Activated CD4-positive, alpha-beta T cell treated with anti-CD3 and anti-CD28 coated beads, Interleukin-2, amount 10 ng/mL, durations not matched to agents 24 days and 14 days (primary cell): ENCODE results near the gene PNN. TPM values are rescaled to one million over a fixed set of nuclear protein-coding genes. Genes with fewer than 3 reads are reported as not detected.
"Not testable (repeated sequence)": the region's sequence is repeated elsewhere in the genome, so short reads cannot be mapped to it uniquely, and the experiment has no call there.

Experiments used
- DNase-seq: peaks from one replicate; pipeline ENCODE4 v3.0.0; 2022
- H3K27ac Mint-ChIP-seq: one replicate; pipeline ENCODE4 v1.8.0; 2022; ENCODE audit warnings: mild to moderate bottlenecking, mixed read lengths
- H3K27me3 Mint-ChIP-seq: one replicate; pipeline ENCODE4 v1.8.0; 2022; ENCODE audit warnings: mixed read lengths
- H3K36me3 Mint-ChIP-seq: one replicate; pipeline ENCODE4 v1.8.0; 2022; ENCODE audit warnings: low read depth, mild to moderate bottlenecking, mixed read lengths
- H3K4me1 Mint-ChIP-seq: one replicate; pipeline ENCODE4 v1.8.0; 2021; ENCODE audit warnings: mixed read lengths
- H3K4me3 Mint-ChIP-seq: one replicate; pipeline ENCODE4 v1.8.0; 2022; ENCODE audit warnings: mild to moderate bottlenecking, moderate library complexity, mixed read lengths
- H3K9me3 Mint-ChIP-seq: one replicate; pipeline ENCODE4 v1.8.0; 2021; ENCODE audit warnings: mixed read lengths
- intact Hi-C: fragments of 100-400 bp; cut with micrococcal nuclease; formaldehyde crosslinking; loops from one replicate; pipeline ENCODE4 v1.15.1; 2023
- total RNA-seq: library from RNA; stranded (reverse); gene quantifications from 2 replicates; pipeline ENCODE4 v1.2.3, GENCODE V29; 2022

The PNN gene
- total RNA-seq, 1 donor from 2014 or later = 128 TPM

DNA sequence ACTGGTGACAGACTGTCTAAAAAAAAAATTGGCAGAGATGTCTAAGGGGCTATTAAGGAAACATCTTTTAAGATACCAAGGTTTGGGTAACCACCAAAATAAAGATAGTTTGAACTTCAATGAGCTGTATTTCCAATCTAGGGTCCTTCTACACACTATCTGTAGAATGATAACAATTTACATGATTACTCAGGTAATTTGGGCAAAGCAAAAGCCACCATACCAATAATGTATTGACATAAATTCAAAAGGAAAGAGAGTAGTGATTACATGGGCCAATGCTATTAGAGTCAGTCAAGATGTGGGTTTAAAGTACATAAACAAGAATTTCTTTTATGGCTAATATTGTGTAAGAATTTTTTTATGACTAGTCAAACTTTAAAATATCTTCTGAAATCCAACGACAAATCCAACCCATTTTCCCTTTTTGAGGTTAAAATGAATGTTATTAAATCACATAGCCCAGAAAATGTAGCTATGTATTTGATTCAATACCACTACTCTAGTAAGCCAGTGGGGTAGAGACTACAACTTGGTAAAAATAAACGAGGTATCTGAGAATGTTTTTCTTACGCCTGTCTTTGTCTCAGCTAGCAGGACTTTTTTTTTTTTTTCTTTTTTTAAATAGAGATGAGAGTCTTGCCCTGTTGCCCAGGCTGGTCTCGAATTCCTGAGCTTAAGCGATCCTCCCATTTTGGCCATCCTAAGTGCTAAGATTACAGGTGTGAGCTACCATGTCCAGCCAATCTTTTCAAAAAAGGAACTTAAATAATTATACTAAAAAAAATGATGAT, 10.4 kb downstream of the PNN start:
- H3K36me3 Mint-ChIP-seq = peaks cover 37% of the 10 kb centered on the region
- no peaks in the 10 kb centered on the region for H3K27me3 Mint-ChIP-seq
- H3K27ac Mint-ChIP-seq = no peak overlapping the region
- intact Hi-C loops = no loop called here
- H3K4me3 Mint-ChIP-seq = no peak overlapping the region
- no peak for DNase-seq
- H3K4me1 Mint-ChIP-seq = peaks cover 14% of the 10 kb centered on the region
- no peaks in the 10 kb centered on the region for H3K9me3 Mint-ChIP-seq

DNA sequence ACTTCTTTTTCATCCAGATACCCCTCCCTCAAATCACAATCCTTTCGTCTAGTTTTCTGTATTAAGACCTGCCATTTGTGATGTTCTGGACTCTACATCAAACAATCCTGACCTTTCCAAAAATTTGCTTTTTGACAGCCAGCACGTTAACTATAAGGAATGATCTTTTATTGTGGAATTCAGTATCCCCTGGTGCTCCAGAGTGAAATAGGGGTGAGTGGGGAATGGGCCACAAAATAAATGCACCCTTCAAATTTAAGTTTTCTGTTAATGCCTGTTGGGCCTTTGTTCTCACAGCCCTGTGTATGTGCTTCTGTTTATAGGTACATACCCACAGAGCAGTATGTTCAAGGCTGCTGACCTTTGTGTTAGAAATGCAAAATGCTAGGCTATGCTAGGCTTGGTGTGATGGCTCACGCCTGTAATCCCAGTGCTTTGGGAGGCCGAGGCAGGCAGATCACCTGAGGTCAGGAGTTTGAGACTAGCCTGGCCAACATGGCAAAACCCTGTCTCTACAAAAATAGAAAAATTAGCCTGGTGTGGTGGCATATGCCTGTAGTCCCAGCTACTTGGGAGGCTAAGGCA, 12.0 kb downstream of the PNN start:
- H3K36me3 Mint-ChIP-seq = peaks cover 39% of the 10 kb centered on the region
- H3K9me3 Mint-ChIP-seq = no peaks in the 10 kb centered on the region

GRCh38 chr14:39203659-39204606, 28.9 kb downstream of the PNN start:
- peaks cover 31% of the 10 kb centered on the region for H3K4me1 Mint-ChIP-seq
- H3K27ac Mint-ChIP-seq = peak overlapping the region; percentile 5
- H3K36me3 Mint-ChIP-seq = peaks cover 7% of the 10 kb centered on the region
- DNase-seq = no peak
- no peaks in the 10 kb centered on the region for H3K27me3 Mint-ChIP-seq
- H3K4me3 Mint-ChIP-seq = no peak overlapping the region
- intact Hi-C loops = no loop called here
- H3K9me3 Mint-ChIP-seq = peaks cover 8% of the 10 kb centered on the region

More for the DNA sequence above, 12.0 kb downstream of the PNN start:
- peak overlapping the region; percentile 8 for H3K27ac Mint-ChIP-seq
- H3K4me3 Mint-ChIP-seq = no peak overlapping the region
- no peak for DNase-seq
- no peaks in the 10 kb centered on the region for H3K27me3 Mint-ChIP-seq
- H3K4me1 Mint-ChIP-seq = peaks cover 14% of the 10 kb centered on the region
- intact Hi-C loops = no loop called here

DNA sequence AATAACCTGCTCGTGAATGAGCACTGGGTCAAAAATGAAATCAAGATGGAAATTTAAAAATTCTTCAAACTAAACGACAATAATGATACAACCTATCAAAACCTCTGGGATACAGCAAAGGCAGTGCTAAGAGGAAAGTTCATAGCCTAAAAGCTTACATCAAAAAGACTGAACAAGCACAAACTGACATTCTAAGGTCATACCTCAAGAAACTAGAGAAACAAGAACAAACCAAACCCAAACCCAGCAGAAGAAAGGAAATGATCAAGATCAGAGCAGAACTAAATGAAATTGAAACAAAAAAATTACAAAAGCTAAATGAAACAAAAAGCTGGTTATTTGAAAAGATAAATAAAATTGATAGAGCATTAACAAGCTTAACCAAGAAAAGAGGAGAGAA, 32.4 kb downstream of the PNN start:
- Mint-ChIP-seq H3K4me3 (peak overlapping the region; percentile 49), H3K27ac (peak overlapping the region; percentile 30), H3K4me1 (peaks cover 30% of the 10 kb centered on the region)
- intact Hi-C loops, H3K27me3 Mint-ChIP-seq, H3K36me3 Mint-ChIP-seq, DNase-seq, H3K9me3 Mint-ChIP-seq: not testable (repeated sequence)

- Mint-ChIP-seq H3K4me3 (no peak overlapping the region), H3K27me3 (no peaks in the 10 kb centered on the region), H3K36me3 (peaks cover 3% of the 10 kb centered on the region), H3K27ac (no peak overlapping the region), H3K4me1 (peaks cover 17% of the 10 kb centered on the region), H3K9me3 (peaks cover 7% of the 10 kb centered on the region)
- intact Hi-C loops = no loop called here
- DNase-seq = no peak
These were observed 36.2 kb downstream of the PNN start for GRCh38 chr14:39211109-39211741.

GRCh38 chr14:39212034-39212433, 37.0 kb downstream of the PNN start:
- peaks cover under 1% of the 10 kb centered on the region for H3K36me3 Mint-ChIP-seq
- H3K4me1 Mint-ChIP-seq = peaks cover 12% of the 10 kb centered on the region
- no peak for DNase-seq
- intact Hi-C loops = no loop called here
- H3K4me3 Mint-ChIP-seq = no peak overlapping the region
- no peak overlapping the region for H3K27ac Mint-ChIP-seq
- peaks cover 7% of the 10 kb centered on the region for H3K9me3 Mint-ChIP-seq
- no peaks in the 10 kb centered on the region for H3K27me3 Mint-ChIP-seq

DNA sequence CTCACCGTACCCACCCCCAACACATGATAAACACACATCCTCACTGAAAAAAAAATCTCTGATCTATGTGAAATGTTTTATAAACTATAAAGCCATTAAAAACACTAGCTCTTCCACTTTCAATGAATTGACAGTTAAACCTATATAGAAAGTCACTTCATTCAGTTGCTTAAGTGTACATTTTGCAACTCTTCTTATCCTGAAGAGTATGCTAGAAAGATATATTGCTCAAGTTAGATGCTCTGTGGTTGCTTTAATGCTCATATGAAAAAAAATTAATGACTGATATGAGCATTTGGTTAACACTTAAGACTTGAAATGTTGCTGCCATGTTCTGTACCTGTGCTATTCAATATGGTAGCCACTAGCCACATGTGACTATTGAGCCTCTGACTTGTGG, 37.6 kb downstream of the PNN start:
- Mint-ChIP-seq H3K4me3 (no peak overlapping the region), H3K4me1 (peaks cover 6% of the 10 kb centered on the region), H3K36me3 (peaks cover 2% of the 10 kb centered on the region), H3K27ac (no peak overlapping the region), H3K9me3 (peaks cover 12% of the 10 kb centered on the region), H3K27me3 (no peaks in the 10 kb centered on the region)
- DNase-seq = no peak
- intact Hi-C loops = no loop called here

DNA sequence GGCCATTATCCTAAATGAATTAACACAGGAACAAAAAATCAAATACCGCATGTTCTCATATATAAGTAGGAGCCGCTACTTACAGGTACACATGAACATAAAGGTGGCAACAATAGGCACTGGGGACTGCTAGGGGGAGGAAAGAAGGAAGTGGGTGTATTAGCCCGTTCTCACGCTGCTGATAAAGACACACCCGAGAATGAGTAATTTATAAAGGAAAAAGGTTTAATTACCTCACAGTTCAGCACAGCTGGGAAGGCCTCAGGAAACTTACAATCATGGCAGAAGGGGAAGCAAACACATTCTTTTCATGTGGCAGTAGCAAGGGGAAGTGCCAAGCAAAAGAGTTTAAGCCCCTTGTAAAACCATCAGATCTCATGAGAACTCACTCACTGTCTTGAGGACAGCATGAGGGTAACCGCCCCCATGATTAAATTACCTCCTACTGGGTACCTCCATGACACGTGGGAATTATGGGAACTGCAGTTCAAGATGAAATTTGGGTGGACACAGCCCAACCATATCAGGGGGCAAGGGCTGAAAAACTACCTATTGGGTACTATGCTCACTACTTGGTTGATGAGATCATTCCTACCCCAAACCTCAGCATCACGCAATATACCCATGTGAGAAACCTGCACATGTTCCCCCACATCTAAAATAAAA, 42.3 kb downstream of the PNN start:
- Mint-ChIP-seq H3K36me3 (peaks cover 2% of the 10 kb centered on the region), H3K27me3 (no peaks in the 10 kb centered on the region), H3K4me1 (peaks cover 5% of the 10 kb centered on the region), H3K9me3 (peaks cover 9% of the 10 kb centered on the region), H3K27ac (no peak overlapping the region), H3K4me3 (no peak overlapping the region)
- DNase-seq = no peak
- intact Hi-C loops = no loop called here

GRCh38 chr14:39218171-39218769, 43.2 kb downstream of the PNN start:
- H3K27ac Mint-ChIP-seq = no peak overlapping the region
- intact Hi-C loops = no loop called here
- H3K4me1 Mint-ChIP-seq = peaks cover 5% of the 10 kb centered on the region
- H3K27me3 Mint-ChIP-seq = no peaks in the 10 kb centered on the region
- H3K4me3 Mint-ChIP-seq = no peak overlapping the region
- peaks cover 2% of the 10 kb centered on the region for H3K36me3 Mint-ChIP-seq
- no peak for DNase-seq
- H3K9me3 Mint-ChIP-seq = peaks cover 9% of the 10 kb centered on the region

DNA sequence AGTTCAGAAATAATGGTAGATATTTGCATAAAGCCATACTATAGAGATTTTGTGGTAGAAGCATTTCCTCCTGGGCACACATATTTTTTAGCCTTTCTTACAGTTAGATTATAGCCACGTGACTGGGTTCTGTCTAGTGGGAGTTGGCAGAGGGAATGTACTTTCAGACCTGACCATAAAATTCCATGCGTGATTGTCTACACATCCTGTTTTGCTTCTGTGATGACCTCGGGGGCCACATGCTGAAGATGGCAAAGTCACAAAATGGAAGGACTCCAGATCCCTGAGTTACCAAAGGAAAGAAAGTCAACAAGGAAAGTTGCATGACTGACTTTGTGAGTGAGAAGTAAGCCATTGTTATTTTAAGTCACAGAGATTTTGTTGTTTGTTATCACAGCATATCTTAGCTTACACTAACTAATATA, 44.0 kb downstream of the PNN start:
- peaks cover 9% of the 10 kb centered on the region for H3K9me3 Mint-ChIP-seq
- no peak overlapping the region for H3K27ac Mint-ChIP-seq

GRCh38 chr14:39220473-39220872, 45.4 kb downstream of the PNN start:
- H3K4me1 Mint-ChIP-seq, H3K9me3 Mint-ChIP-seq, DNase-seq, H3K27ac Mint-ChIP-seq, H3K36me3 Mint-ChIP-seq, H3K27me3 Mint-ChIP-seq, intact Hi-C loops, H3K4me3 Mint-ChIP-seq: not testable (repeated sequence)

More for the DNA sequence above, 44.0 kb downstream of the PNN start:
- peaks cover 5% of the 10 kb centered on the region for H3K4me1 Mint-ChIP-seq
- no peak for DNase-seq
- peaks cover 2% of the 10 kb centered on the region for H3K36me3 Mint-ChIP-seq
- intact Hi-C loops = no loop called here
- no peak overlapping the region for H3K4me3 Mint-ChIP-seq
- H3K27me3 Mint-ChIP-seq = no peaks in the 10 kb centered on the region

DNA sequence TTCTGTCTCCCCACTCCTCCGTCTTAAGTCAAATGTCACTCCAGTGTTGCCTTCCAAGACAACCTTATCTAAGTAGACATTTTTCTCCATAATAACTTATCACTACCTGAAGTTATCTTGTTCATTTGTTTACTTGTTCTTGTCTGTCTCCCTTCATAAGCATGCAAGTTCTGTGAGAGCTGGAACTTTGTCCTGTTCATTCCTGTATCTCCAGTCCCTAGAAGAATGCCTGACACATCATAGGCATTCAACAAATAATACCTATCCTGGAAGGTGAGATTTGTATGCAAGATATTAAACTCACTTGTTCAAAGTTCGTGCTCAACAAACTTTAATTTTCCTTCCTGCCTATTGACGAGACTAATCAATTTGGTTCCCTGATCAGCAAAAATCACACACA, 53.0 kb downstream of the PNN start:
- peaks cover 33% of the 10 kb centered on the region for H3K4me1 Mint-ChIP-seq
- H3K9me3 Mint-ChIP-seq = no peaks in the 10 kb centered on the region
- DNase-seq = no peak
- peak overlapping the region; percentile 90 for H3K27ac Mint-ChIP-seq
- H3K36me3 Mint-ChIP-seq = no peaks in the 10 kb centered on the region
- no peaks in the 10 kb centered on the region for H3K27me3 Mint-ChIP-seq
- intact Hi-C loops = loop anchor here (2.0 kb wide), 1 partner anchor 121 kb away; no protein-coding TSS in a partner anchor
- no peak overlapping the region for H3K4me3 Mint-ChIP-seq
